ENCODE results near the gene GIPC3. TPM values are rescaled to one million over a fixed set of nuclear protein-coding genes. Genes with fewer than 3 reads are reported as not detected.

GIPC3 gene
- total and polyA plus RNA-seq, 9 donors, result 0.11 to 3.3 (median 0.35) TPM

GRCh38 chr19:3575949-3576673 is 9.2 kb upstream of the GIPC3 start:
- TF ChIP-seq POLR2A (IDR thresholded peaks at IDR 0.05) (no peak), CTCF (IDR thresholded peaks at IDR 0.05) (no peak), EP300 (IDR thresholded peaks at IDR 0.05) (no peak)
- Histone ChIP-seq H3K4me1 (ENCODE audit: insufficient read depth) (peaks cover 12% of the 10 kb centered on the region), H3K36me3 (no peaks in the 10 kb centered on the region), H3K9me3 (no peaks in the 10 kb centered on the region), H3K27ac (no peak overlapping the region), H3K4me3 (peak overlapping the region; percentile 14), H3K27me3 (no peaks in the 10 kb centered on the region)
- WGBS, 3 donors, result 81 to 89% (median 85%) methylated on average over 29 of the region's 29 CpGs
- intact Hi-C loops (cut with DNase I), result no loop called here
- DNase-seq, result no peak

GRCh38 chr19:3576696-3577443 is 8.4 kb upstream of the GIPC3 start:
- 40 to 72% (median 58%) methylated on average over 59 to 75 of the region's 78 CpGs for WGBS, 3 donors
- Histone ChIP-seq H3K4me1 (ENCODE audit: insufficient read depth) (peaks cover 12% of the 10 kb centered on the region), H3K4me3 (peak overlapping the region; percentile 14), H3K9me3 (no peaks in the 10 kb centered on the region), H3K27me3 (no peaks in the 10 kb centered on the region), H3K27ac (no peak overlapping the region), H3K36me3 (no peaks in the 10 kb centered on the region)
- no peak for TF ChIP-seq POLR2A (IDR thresholded peaks at IDR 0.05)
- no peak for TF ChIP-seq EP300 (IDR thresholded peaks at IDR 0.05)
- no peak for TF ChIP-seq CTCF (IDR thresholded peaks at IDR 0.05)
- peak; percentile 55 to 82 (median 59) for DNase-seq
- intact Hi-C loops (cut with DNase I), result no loop called here

DNA sequence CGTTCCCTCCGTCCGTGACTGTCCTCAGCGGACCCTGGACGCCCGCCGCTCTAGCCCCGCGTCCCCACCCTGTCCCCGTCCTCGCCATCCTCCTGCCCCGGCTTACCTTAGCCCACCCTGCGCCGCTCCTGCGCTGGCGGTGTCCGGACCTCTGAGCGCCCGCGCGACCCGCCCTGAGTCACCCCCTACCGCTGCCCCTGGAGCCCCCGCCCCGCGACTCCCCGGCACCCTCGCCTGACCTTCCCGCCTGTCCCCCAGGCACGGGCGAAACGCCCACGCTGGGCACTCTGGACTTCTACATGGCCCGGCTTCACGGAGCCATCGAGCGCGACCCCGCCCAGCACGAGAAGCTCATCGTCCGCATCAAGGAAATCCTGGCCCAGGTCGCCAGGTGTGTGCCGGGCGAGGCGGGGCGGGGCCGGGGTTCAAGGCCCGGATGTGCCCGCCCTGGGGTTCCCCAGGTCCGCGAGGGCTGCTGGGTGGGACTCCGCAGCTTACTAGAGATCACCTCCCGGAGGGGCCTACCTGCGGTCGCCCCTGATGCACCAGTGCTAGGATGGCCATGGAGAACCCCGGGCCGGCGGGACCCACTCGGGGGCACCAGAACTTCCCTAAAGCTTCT is 7.4 kb upstream of the GIPC3 start:
- peak in 1 of 5 donors; percentile 52 for DNase-seq
- Histone ChIP-seq H3K27ac (no peak overlapping the region), H3K27me3 (no peaks in the 10 kb centered on the region), H3K4me3 (no peak overlapping the region), H3K9me3 (no peaks in the 10 kb centered on the region), H3K4me1 (ENCODE audit: insufficient read depth) (peaks cover 12% of the 10 kb centered on the region), H3K36me3 (no peaks in the 10 kb centered on the region)
- intact Hi-C loops (cut with DNase I), result no loop called here
- no peak for TF ChIP-seq CTCF (IDR thresholded peaks at IDR 0.05)
- WGBS, 3 donors, result 90% methylated on average over 54 to 60 of the region's 60 CpGs

GRCh38 chr19:3578390-3578789 is 6.9 kb upstream of the GIPC3 start:
- Histone ChIP-seq H3K4me3 (no peak overlapping the region), H3K4me1 (ENCODE audit: insufficient read depth) (peaks cover 10% of the 10 kb centered on the region), H3K9me3 (no peaks in the 10 kb centered on the region), H3K36me3 (no peaks in the 10 kb centered on the region), H3K27me3 (no peaks in the 10 kb centered on the region), H3K27ac (no peak overlapping the region)
- TF ChIP-seq CTCF (IDR thresholded peaks at IDR 0.05), result no peak
- TF ChIP-seq POLR2A (IDR thresholded peaks at IDR 0.05), result no peak
- TF ChIP-seq EP300 (IDR thresholded peaks at IDR 0.05), result no peak
- 74 to 81% (median 76%) methylated on average over 17 of the region's 17 CpGs for WGBS, 3 donors
- intact Hi-C loops (cut with DNase I), result no loop called here
- no peak for DNase-seq

Data from ovary (tissue), 9 donors.